NCI-H226 (cell line): ENCODE data around the gene BPIFB6.

Experiments
- DNase-seq: peaks from one replicate; pipeline ENCODE4 v3.0.0-alpha.2; 2015

BPIFB6 gene

DNA sequence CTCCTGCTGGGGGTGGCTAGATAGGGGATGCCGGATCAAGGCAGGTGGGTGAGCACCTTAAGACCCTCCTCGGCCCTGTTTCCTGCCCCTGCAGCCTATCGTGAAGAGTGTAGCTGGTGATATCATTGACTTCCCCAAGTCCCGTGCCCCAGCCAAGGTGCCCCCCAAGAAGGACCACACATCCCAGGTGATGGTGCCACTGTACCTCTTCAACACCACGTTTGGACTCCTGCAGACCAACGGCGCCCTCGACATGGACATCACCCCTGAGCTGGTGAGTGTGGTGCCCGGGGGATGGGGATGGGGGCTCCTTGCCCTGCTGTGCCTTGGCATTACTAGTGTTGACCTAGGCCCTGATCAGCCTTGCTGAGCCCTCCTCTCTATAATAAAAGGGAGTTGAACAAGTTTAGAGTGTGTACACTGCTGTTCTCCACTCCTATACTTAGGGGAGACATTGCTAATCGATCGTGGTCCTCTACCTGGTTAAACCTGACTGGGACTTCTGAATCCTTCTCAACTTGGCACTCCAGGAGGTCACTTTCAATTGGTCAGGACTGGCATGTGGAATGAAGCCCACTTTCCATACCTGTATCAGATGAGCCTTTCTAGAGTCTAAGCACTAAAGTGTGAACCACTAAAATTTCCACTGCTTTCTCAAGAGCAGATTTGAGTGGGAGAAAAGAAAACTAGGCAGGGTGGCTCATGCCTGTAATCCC lies 33.3 kb downstream of the BPIFB6 start:
- DNase-seq: no peak

DNA sequence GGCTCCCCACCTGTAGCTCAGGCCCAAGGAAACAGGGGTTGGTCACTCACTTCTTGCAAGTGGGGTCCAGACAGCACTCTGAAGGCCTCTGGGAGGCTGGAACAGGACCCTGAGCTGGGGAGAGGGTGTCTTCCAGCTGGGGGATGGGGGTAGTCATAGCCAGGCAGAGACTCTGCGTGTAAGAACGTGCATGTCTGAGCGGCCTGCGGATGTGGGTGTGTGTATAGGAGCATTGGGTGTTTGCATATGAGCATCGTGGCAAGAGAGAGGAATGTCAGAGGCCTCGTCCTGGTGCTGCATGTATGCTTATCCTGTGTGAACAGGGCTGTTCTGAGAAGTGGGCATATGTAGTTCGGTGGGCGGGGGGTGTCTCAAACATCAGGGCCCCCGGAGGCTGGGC lies 34.3 kb downstream of the BPIFB6 start:
- DNase-seq: no peak

DNA sequence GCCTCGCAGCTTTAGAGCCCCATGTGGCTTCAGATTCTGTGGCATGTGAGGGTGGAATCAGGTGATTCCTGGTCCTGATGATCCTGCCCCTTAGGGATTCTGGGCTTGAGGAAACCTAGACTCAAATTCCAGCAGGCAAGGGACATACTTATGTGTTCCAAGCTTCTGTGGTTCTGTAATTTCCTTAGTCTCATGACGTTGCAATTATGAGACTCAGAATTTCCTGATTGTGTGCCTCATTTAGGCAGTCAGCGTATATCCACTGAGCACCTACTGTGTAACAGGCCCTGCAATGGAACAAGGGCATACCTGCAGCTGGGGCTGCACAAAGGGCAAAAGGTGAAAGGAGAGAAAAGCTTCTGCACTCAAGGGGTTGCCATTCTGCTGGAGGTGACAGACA lies 36.4 kb downstream of the BPIFB6 start:
- DNase-seq: no peak

DNA sequence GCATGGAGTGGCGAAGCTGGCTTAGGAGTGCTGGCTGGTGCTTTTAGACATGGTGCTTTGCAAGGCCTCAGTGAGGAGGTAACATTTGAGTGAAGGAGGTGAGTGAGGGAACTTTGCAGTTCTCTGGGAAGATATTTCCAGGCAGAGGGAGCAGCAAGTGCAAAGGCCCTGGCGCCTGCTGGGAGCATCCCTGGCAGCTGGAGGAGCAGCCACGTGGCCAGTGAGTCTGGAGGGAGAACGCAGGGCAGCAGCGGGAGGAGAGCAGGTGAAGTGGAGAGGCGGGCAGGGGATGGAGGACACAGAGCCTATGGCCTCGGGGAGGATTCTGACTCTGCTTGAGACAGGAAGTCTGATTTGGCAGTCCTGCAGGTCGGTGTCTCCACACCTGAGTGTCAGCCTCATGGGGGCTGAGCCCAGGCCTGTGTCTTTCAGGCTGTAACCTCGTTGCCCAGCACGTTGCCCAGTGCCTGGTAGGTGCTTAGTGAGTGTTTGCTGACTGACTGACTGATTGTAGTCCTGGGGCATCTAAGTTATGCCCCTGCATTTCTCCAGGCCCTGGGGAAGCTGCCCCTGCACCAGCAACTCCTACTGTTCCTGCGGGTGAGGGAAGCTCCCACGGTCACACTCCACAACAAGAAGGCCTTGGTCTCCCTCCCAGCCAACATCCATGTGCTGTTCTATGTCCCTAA lies 36.9 kb downstream of the BPIFB6 start:
- no peak for DNase-seq

DNA sequence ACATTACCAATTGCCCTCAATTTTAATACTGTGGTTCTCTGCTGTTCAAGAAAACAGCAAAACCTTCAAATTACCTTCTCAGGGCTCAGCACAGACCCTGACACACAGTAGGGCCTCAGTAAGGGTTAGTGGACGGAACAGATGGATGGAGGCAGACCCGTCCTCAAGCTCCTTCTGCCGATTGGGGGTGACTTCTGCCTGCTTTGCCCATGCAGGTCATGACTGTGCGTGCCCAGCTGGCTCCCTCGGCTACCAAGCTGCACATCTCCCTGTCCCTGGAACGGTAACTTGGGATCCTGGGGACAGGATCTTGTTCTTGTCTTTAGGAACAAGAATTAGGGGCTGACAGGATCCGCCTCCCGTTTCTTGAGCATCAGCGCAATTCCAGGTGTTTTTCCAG lies 38.2 kb downstream of the BPIFB6 start:
- no peak for DNase-seq

DNA sequence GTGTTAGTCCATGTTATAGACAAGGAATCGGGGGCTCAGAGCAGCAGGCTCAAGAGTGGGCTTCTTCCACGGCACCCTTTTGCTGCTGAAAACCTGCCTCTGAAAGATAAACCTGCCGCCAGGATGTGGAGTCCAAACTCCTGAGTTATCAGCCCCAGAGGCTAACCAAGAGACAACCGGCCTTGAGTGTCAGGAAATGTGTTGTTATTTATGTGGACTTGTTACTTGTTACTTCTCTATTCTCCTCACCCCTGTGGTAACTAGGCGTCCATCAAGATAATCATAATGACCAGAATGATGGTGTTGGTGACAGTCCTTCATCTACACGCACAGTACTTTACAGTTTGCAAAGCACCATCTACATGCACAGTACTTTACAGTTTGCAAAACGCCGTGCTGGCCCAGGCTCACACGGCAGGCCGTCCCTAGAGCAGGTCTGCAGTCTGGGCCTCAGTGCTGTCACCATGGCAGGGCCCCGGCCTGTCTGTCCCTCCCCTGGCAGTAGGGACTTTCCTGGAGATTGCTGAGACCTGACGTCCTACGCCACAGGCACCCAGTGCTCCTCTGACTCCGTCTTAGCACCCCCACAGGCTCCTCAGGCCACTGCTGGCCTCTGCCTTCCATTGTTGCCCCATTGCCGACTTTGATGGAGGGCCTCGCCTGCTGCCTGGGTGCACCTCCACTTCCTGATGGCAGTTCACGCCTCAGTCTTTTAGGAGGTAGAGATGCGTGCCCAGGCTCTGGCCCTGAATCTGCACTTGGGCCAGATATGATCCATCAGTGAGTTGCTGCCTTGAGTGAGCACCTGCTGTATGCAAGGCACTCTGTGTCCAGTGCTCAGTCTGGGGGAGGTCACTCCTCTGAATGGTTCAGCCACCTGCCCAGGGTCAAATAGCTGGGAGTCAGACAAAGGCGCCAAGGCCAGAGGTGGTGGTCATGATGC lies 38.9 kb downstream of the BPIFB6 start:
- DNase-seq: no peak

DNA sequence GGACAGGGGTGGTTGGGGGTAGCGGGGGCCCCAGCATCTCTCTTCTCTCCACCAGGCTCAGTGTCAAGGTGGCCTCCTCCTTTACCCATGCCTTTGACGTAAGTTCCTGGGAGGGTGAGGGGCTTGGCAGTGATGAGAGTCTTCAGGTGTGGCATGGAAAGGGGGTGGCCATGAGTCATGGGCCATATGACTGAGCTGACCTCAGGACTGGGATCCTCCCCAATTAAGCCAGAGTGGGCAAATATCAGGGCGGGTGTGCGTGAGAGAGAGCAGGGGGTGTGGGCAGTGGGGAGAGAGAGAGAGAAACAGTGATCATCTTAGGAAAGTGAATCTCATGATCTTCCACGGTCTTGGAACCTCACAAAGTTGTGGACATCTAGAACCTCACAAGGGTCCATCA lies 39.8 kb downstream of the BPIFB6 start:
- no peak for DNase-seq

DNA sequence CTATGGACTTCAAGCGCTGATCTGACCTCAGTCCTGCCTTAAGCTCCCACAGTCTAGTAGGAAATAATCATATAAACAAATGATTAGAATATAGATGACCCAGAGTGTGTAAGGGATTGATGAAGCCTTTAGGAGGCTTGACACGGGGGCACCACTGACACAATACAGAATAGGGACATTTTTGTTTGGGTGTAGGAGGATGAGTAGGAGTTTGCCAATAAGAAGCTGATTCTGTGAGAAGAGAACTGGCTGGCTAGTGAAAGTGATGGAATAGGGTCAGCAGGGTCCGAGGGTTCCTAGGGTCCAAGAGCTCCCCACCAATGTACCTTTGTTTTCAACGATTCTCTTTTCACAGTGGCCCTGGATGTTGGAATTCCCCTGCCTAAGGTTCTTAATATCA lies 40.9 kb downstream of the BPIFB6 start:
- no peak for DNase-seq

DNA sequence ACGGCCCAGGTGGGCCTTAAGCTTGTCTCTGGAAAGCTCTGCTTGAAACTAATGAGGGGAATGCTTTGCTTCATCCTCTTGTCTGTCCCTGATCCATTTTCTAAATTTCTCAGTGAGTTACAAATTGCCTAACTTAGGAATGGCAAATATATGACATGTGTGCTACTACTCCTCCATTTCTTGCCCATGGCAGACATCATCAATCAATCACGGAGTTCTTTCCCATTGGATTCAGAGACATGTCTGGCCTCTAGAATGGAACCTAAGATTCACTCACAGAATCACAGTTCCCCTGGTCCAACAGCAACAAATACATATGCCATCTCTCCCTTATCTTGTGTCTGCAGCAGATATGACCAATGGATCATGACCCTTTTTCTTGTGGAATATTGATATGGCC lies 41.4 kb downstream of the BPIFB6 start:
- DNase-seq: no peak

DNA sequence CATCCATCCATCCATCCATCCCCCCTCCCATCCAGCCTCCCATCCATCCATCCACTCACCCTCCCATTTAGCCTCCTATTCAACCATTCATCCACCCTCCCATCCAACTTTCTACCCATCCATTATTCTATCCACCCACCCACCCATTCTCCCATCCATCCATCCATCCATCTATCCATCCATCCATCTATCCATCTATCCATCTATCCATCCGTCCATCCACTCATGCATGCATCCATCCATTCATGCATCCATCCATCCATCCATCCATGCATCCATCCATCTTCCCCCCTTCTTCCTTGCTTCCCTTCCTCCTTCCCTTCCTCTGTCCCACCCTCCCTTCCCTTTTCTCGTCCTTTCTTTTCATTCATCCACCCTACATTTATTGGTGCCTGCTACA lies 43.2 kb downstream of the BPIFB6 start:
- no peak for DNase-seq

DNA sequence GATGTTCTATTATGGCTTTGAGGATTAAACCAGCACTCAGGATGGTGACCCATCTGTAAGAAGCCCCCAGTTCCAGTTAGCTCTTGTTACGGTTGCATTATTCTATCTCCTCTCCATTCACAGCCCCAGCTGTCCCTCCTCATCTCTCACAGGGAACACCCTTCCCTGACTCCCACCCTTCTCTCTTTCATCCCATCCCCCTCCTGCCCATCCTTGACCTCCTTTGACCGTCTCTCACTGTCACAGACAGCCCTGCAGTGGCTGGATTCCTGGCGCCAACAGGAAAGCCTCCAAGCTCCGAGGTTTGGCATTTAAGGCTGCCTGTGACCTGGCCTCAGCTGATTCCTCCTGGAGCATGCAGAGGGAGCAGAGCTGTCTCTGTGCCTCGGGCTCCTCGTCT lies 43.8 kb downstream of the BPIFB6 start:
- DNase-seq: no peak

DNA sequence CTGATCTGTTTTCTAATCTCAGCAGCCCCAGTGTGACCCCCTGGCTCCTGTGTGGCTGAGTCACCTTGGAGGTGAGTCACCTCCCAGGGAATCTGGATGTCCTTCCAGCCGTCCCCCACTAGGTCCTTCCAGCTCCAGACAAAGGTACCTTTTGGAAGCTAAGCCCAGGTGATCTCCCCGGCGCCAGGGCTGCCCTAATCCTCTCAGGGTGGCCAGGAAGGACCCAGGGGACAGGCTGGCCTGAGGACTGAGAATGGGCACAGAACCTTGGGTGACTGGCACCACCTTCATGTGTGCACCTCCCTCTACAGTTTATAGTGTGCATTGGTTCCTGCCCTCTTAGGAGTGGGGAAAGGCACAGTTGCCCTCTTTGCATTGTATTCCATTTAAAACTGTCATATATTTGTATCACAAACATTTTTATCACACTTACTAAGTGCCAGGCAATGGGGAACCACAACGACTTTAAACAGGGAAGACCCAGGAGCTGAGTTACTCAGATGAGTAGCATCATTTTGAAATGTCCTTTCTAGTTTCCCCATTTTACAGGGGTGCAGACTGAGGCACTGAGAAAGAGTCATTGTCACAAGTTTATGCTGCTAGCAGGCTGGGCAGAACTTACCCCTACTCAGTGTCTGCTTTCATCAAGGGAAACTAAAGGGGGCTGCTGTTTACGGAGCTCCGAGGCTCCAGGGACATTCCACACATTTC lies 45.4 kb downstream of the BPIFB6 start:
- DNase-seq: no peak

DNA sequence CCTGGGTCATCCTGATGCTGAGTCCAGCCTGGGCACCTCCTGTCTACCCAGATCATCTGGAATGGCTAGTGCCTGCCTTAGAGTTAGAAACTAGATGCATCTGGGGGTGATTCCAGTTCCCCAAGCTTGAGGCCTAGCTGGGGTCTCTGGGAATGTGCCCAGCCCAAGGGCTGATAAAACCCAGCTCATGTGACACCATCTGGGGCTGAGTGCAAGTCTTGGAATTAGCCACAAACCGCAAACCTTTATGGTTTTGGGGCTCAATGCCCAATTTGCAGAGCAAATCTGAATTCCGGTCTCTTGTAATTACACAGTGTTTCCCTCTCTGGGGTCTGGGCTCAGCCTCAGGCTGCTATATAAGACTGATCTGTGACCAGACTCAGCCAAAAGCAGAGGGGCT lies 47.8 kb downstream of the BPIFB6 start, which contains the start of gene BPIFB4:
TSS of gene BPIFB4 (plus strand) at position 385 of the 400 bp plus-strand sequence. CDS start 1,884 bp downstream, outside the sequence.
- no peak for DNase-seq

DNA sequence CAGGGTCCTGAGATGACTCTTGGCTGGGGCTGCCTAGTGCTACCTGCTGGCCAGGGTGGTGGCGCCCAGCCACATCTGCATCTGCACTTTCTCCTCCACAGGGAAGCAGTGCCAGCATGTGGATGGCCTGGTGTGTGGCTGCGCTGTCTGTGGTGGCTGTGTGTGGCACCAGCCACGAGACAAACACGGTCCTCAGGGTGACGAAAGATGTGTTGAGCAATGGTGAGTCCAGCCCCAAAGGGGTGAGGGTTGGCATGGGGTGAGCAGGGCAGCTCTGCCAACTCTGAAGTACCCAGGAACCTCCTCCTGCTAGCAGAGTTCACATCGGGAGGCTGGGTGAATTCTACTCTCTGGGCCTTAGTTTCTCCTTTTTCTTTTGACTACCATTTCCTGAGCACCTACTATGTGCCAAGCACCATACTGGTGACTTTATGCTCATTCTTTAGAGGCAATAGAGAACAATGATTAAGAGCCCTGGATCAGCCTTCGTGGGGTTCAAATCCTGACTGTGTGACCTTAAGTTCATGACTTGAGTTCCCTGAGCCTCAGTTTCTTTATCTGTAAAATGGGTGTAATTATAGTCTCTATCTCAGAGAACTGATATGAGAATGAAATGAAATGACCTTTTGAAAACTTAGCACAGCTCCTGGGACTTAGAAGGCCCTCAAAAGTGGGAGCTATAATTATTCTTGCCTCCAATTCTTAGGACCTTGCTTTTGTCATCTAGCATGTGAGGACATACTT lies 50.1 kb downstream of the BPIFB6 start:
- DNase-seq: no peak

DNA sequence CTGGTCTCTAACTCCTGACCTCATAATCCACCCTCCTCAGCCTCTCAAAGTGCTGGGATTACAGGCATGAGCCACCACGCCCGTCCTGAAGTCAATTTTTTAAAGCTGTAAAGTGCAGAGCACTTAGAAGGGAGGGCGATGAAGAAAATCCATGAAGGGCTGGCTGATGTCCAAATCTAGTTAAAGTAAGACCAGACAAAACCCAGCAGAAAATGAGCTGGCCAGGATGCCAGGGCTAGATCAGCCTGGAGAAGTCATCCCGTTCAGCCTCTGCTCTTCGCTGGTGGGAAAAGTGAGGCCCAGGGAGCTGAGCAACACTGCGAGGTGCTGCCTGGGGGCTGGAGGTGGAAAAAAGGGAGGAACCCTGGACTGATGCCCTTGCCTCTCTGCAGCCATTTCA lies 51.1 kb downstream of the BPIFB6 start:
- no peak for DNase-seq

DNA sequence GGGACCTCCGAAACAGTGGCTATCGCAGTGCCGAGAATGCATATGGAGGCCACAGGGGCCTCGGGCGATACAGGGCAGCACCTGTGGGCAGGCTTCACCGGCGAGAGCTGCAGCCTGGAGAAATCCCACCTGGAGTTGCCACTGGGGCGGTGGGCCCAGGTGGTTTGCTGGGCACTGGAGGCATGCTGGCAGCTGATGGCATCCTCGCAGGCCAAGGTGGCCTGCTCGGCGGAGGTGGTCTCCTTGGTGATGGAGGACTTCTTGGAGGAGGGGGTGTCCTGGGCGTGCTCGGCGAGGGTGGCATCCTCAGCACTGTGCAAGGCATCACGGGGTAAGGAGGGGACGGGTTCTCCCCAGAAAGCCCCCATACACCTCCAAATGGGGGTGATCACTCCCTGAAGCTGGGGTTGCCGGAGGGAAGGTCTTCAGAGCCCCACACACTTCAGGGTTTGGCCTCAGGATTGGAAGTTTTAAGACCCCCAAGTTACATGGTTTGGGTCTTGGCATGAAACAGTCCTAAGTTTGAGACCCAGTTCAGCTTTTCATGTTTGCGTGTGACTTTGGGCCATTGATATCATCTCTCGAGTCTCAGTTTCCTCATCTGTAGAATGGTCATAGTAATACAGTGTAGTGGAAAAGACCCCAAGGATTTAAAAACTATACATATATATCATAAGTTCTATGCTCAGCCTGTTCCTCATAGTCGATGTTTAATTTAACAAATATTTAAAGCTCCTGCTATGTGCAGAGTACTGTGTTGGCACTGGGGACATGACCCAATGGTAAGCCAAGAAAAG lies 52.3 kb downstream of the BPIFB6 start:
- no peak for DNase-seq

DNA sequence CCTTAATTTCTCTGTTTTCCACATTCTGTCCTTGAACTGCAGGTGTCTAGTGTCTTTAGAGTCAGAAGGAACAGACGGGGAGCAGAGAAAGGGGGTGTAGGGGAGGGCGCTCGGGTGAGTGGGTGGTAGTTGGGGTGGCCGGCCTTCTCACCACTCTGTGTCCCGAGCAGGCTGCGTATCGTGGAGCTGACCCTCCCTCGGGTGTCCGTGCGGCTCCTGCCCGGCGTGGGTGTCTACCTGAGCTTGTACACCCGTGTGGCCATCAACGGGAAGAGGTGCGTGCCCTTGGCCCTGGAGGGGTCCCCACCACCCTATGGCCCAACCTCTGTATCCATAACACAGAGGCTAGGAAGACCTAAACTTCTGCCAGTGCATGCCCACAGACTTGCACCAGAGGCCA lies 53.3 kb downstream of the BPIFB6 start:
- DNase-seq: no peak

DNA sequence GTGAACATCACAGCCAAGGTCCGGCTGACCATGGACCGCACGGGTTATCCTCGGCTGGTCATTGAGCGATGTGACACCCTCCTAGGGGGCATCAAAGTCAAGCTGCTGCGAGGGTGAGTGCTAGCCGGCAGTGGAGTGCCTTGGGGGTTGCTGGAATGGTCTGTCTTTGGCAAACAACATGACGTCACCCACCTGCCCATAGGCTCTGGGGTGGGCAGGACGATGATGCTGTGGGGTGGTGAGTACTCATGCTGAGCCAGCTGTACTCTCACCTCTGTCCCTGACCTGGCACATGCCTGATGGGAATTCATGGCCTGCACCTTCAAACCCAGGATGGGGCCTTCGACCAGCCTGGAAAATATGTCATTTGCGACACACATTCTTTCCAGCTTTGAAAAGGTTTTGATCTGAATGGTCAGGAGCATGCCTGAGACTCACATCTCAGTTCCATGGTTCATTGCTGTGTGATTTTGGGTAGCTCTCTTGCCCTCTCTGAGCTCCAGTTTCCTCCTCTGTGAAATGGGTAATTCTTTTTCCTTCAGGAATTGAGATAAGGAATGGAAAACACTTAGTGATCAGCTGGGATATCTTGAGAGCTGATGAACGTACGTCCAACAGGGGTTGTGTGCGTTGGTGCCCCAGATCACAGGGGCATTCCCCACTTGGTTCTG lies 54.7 kb downstream of the BPIFB6 start:
- no peak for DNase-seq

DNA sequence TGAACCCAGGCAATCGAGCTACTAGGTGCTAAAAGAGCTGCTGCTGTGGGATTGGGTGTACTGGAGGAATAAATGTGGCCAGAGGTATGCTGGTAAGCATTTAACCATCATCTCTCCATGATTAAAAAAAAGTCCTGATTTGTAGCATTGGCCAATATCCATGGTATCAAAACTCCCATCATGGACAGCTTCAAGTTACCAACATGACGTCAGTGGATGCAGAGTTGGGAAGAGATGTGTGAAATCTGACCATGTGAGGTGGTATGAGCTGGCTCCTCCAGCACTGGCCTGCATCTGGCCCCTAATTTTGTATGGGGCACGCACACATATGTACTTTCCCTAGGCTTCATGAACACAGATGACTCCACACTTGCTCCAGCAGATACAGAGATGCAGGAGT lies 59.7 kb downstream of the BPIFB6 start:
- DNase-seq: no peak

DNA sequence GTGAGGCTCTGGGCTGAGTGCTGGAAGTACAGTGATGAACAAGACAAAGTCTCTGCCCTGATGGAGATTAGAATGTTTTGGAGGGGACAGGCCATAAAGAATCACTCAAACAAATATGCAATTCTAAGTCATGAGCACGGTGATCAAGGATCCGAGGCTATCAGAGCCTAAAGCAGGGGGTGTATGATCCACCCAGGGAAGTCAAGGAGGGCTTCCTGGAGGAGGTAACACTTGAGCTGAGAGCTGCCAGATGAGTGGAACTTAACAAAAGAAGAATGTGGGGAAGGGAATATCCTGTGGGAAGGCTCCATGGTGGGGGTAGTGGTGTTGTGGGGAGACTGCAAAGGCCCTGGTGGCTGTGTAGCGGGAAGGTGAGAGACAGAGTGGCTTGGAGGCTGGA lies 60.2 kb downstream of the BPIFB6 start:
- no peak for DNase-seq

DNA sequence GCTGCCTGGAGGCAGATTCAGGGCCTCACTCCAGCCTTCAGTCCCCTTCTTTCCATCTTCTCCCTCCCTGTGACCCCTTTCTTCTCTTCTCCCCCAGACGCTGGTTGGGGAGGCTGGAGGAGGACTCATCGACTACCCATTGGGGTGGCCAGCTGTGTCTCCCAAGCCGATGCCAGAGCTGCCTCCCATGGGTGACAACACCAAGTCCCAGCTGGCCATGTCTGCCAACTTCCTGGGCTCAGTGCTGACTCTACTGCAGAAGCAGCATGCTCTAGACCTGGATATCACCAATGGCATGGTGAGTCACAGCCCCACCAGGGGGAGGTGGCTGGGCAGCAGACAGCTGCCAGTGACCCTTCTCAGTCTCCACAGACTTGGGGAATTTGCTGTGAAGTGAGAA lies 60.9 kb downstream of the BPIFB6 start:
- DNase-seq: no peak
